Measurements from ENCODE around the gene SCD5.

DNA sequence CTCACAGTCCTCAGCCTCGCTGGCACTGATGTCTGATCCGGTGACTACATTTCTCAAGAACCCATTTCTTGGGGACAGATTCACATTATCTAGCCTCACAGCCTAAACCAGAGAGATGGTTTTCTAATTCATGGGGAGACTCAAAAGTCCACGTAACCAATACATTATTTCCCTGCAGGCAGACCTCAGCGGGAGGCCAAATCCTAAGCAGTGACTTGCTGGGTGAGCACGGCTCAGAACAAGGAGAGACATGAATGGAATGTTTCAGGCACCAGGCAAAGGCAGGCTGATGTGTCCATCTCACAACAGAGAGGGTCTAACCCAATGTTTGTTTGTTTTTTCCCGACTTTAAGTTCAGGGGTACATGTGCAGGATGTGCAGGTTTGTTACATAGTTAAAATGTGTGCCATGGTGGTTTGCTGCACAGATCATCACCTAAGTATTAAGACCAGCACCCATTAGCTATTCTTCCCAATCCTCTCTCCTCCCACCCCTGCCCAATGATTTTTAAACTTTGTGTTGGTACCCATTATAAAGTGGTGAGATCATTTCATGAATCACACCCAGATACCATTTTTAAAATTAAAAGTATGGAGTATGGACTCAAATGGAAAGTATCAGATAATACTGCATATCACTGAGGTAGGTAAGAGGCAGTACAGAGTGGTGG lies 53.3 kb downstream of the SCD5 start:
- TF ChIP-seq POLR2A (IDR thresholded peaks at IDR 0.05) (no peak), CTCF (IDR thresholded peaks at IDR 0.05) (no peak)
